Cardiac muscle cell (in vitro differentiated cells and primary cell): ENCODE measurements around the gene TRIM60. TPM values are rescaled to one million over a fixed set of nuclear protein-coding genes. Genes with fewer than 3 reads are reported as not detected.
"Not testable (repeated sequence)": the region's sequence is repeated elsewhere in the genome, so short reads cannot be mapped to it uniquely, and the experiment has no call there.

ENCODE experiments used
- DNase-seq, 2 donors: peaks; one replicate each; pipeline versions ENCODE4 v3.0.0 to v3.0.0-alpha.2; 2010 to 2017; ENCODE audit warnings: low read depth in 1 of 2, low spot score in 1 of 2
- H3K27ac ChIP-seq: fragments of 200-600 bp; sonication (generic); 2 replicates; pipeline ENCODE4 v1.5.1; 2016
- H3K27me3 ChIP-seq: fragments of 200-600 bp; sonication (generic); 2 replicates; pipeline ENCODE4 v1.6.0; 2016; ENCODE audit warnings: control low read depth
- H3K36me3 ChIP-seq: fragments of 200-600 bp; sonication (generic); 2 replicates; pipeline ENCODE4 v1.5.1; 2016; ENCODE audit warnings: control low read depth
- H3K4me1 ChIP-seq: fragments of 200-600 bp; sonication (generic); 2 replicates; pipeline ENCODE4 v1.8.1; 2017; ENCODE audit warnings: low read depth, mild to moderate bottlenecking, mixed run types
- H3K4me3 ChIP-seq: fragments of 200-600 bp; sonication (generic); 2 replicates; pipeline ENCODE4 v1.5.1; 2016; ENCODE audit warnings: mild to moderate bottlenecking
- H3K9me3 ChIP-seq: fragments of 200-600 bp; sonication (generic); 2 replicates; pipeline ENCODE4 v1.5.1; 2017; ENCODE audit warnings: low read depth, mild to moderate bottlenecking, control low read depth
- CTCF ChIP-seq: IDR thresholded peaks from 2 replicates; pipeline ENCODE4 v1.5.1; 2012; ENCODE audit warnings: low read depth, mild to moderate bottlenecking, low read length
- polyA plus RNA-seq: library from polyadenylated mRNA; unstranded; fragments of >200 nt; fragmentation: Nextera tagmentation; extraction: Ambion mirVana; gene quantifications from 2 replicates; pipeline ENCODE4 v1.2.1, GENCODE V29; 2016
- total RNA-seq: library from RNA; depleted of rRNA; stranded (reverse); fragments of >200 nt; gene quantifications from 2 replicates; pipeline ENCODE4 v1.2.3, GENCODE V29; 2016

TRIM60 gene
- total RNA-seq (0.07 TPM in 1 of 2 replicates, not detected in the other), polyA plus RNA-seq (not detected in 2 replicates)

GRCh38 chr4:165031436-165032211 lies at the start of gene TRIM60:
Gene TRIM60, plus strand, starts transcription at chr4:165031999. Its CDS starts 8,074 bp downstream, at chr4:165040073.
- no peaks in the 10 kb centered on the region for H3K4me1 ChIP-seq
- H3K27me3 ChIP-seq: no peaks in the 10 kb centered on the region
- H3K9me3 ChIP-seq: no peaks in the 10 kb centered on the region
- no peak for TF ChIP-seq CTCF
- H3K36me3 ChIP-seq: no peaks in the 10 kb centered on the region
- DNase-seq: no peak
- H3K4me3 ChIP-seq: no peak within 1 kb of the TSS
- H3K27ac ChIP-seq: no peak within 1 kb of the TSS

- Histone ChIP-seq H3K27ac (no peak overlapping the region), H3K4me1 (no peaks in the 10 kb centered on the region), H3K27me3 (no peaks in the 10 kb centered on the region), H3K4me3 (no peak overlapping the region), H3K9me3 (no peaks in the 10 kb centered on the region), H3K36me3 (no peaks in the 10 kb centered on the region)
- TF ChIP-seq CTCF: no peak
- DNase-seq: no peak
Measured at GRCh38 chr4:164989471-164989870, 42.3 kb upstream of the TRIM60 start.

GRCh38 chr4:164990786-164991185 lies 41.0 kb upstream of the TRIM60 start:
- H3K4me1 ChIP-seq, H3K27ac ChIP-seq, H3K9me3 ChIP-seq, H3K4me3 ChIP-seq, H3K27me3 ChIP-seq, DNase-seq, H3K36me3 ChIP-seq: not testable (repeated sequence)

GRCh38 chr4:164996123-164996522 lies 35.7 kb upstream of the TRIM60 start:
- not testable (repeated sequence) for H3K27me3 ChIP-seq, H3K36me3 ChIP-seq, H3K27ac ChIP-seq, H3K9me3 ChIP-seq, H3K4me3 ChIP-seq, H3K4me1 ChIP-seq, DNase-seq

- TF ChIP-seq CTCF: no peak
- no peak overlapping the region for H3K4me3 ChIP-seq
- no peaks in the 10 kb centered on the region for H3K9me3 ChIP-seq
- no peaks in the 10 kb centered on the region for H3K27me3 ChIP-seq
- no peaks in the 10 kb centered on the region for H3K4me1 ChIP-seq
- DNase-seq: no peak
- H3K36me3 ChIP-seq: no peaks in the 10 kb centered on the region
- H3K27ac ChIP-seq: no peak overlapping the region
Measured at GRCh38 chr4:164997324-164997723, 34.5 kb upstream of the TRIM60 start.

- no peak for DNase-seq
- no peak for TF ChIP-seq CTCF
Measured at GRCh38 chr4:164997941-164998340, 33.9 kb upstream of the TRIM60 start.

GRCh38 chr4:164998526-164999080 lies 33.2 kb upstream of the TRIM60 start:
- not testable (repeated sequence) for H3K4me1 ChIP-seq, H3K36me3 ChIP-seq, H3K4me3 ChIP-seq, H3K9me3 ChIP-seq, H3K27me3 ChIP-seq, H3K27ac ChIP-seq, DNase-seq

More at GRCh38 chr4:164997941-164998340, 33.9 kb upstream of the TRIM60 start:
- H3K4me3 ChIP-seq: no peak overlapping the region
- H3K27ac ChIP-seq: no peak overlapping the region
- H3K4me1 ChIP-seq: no peaks in the 10 kb centered on the region
- no peaks in the 10 kb centered on the region for H3K27me3 ChIP-seq
- no peaks in the 10 kb centered on the region for H3K9me3 ChIP-seq
- H3K36me3 ChIP-seq: no peaks in the 10 kb centered on the region

GRCh38 chr4:165001957-165002356 lies 29.8 kb upstream of the TRIM60 start:
- not testable (repeated sequence) for DNase-seq, H3K4me1 ChIP-seq, H3K27ac ChIP-seq, H3K36me3 ChIP-seq, H3K27me3 ChIP-seq, H3K9me3 ChIP-seq, H3K4me3 ChIP-seq
